ENCODE results near the gene CSDE1.
A peak's percentile ranks its signal among the peaks of the same experiment; 100 is the strongest.
"Not testable (repeated sequence)": the region's sequence is repeated elsewhere in the genome, so short reads cannot be mapped to it uniquely, and the experiment has no call there.

CSDE1 gene

GRCh38 chr1:114755006-114755931 is 2.5 kb downstream of the CSDE1 start:
- no peak overlapping the region for H2BK5ac ChIP-seq (ENCODE audit: low read length)

GRCh38 chr1:114753702-114754101 is 4.1 kb downstream of the CSDE1 start:
- H3K4me3 ChIP-seq (ENCODE audit: low read length); H3K9ac ChIP-seq (ENCODE audit: low read length); H2AK5ac ChIP-seq (ENCODE audit: low read length); H3K18ac ChIP-seq (ENCODE audit: low read length); H3K36me3 ChIP-seq (ENCODE audit: control insufficient read depth, insufficient read depth, low read length); H2BK5ac ChIP-seq (ENCODE audit: low read length); H3K27me3 ChIP-seq (ENCODE audit: insufficient read depth, low read length, poor library complexity); H3K79me1 ChIP-seq (ENCODE audit: low read length); H3K27ac ChIP-seq (ENCODE audit: low read depth, low read length); H3K23ac ChIP-seq (ENCODE audit: low read length); DNase-seq; H3K4ac ChIP-seq (ENCODE audit: low read depth, low read length); H4K8ac ChIP-seq (ENCODE audit: low read depth, low read length); H2BK120ac ChIP-seq (ENCODE audit: low read depth, low read length); H3K4me2 ChIP-seq (ENCODE audit: low read length); H3K56ac ChIP-seq (ENCODE audit: low read length); H4K5ac ChIP-seq (ENCODE audit: low read length); H2BK15ac ChIP-seq (replicated peaks; ENCODE audit: low read depth); H3K4me1 ChIP-seq (ENCODE audit: control insufficient read depth, low read depth, low read length): not testable (repeated sequence)
- WGBS (ENCODE audit: extremely low coverage, insufficient coverage, low lambda C conversion rate) = no CpG with 5 or more reads among the region's 6 CpGs
- peaks cover 81% of the 10 kb centered on the region for H3K79me2 ChIP-seq (ENCODE audit: control insufficient read depth, insufficient read depth, low read length)

More at GRCh38 chr1:114755006-114755931, 2.5 kb downstream of the CSDE1 start:
- H2BK120ac ChIP-seq (ENCODE audit: low read depth, low read length) = no peak overlapping the region
- H3K4me1 ChIP-seq (ENCODE audit: control insufficient read depth, low read depth, low read length) = peaks cover 7% of the 10 kb centered on the region
- no peaks in the 10 kb centered on the region for H3K27me3 ChIP-seq (ENCODE audit: insufficient read depth, low read length, poor library complexity)
- no peak overlapping the region for H3K4me3 ChIP-seq (ENCODE audit: low read length)
- H4K8ac ChIP-seq (ENCODE audit: low read depth, low read length) = no peak overlapping the region
- H3K79me2 ChIP-seq (ENCODE audit: control insufficient read depth, insufficient read depth, low read length) = peaks cover 69% of the 10 kb centered on the region
- H2AK5ac ChIP-seq (ENCODE audit: low read length) = no peak overlapping the region
- WGBS (ENCODE audit: extremely low coverage, insufficient coverage, low lambda C conversion rate) = no CpG with 5 or more reads among the region's 7 CpGs
- H3K23ac ChIP-seq (ENCODE audit: low read length) = no peak overlapping the region
- no peak overlapping the region for H3K56ac ChIP-seq (ENCODE audit: low read length)
- no peak overlapping the region for H3K4ac ChIP-seq (ENCODE audit: low read depth, low read length)
- H3K9ac ChIP-seq (ENCODE audit: low read length) = peak overlapping the region; percentile 44
- H3K27ac ChIP-seq (ENCODE audit: low read depth, low read length) = no peak overlapping the region
- H3K18ac ChIP-seq (ENCODE audit: low read length) = no peak overlapping the region
- H2BK15ac ChIP-seq (replicated peaks; ENCODE audit: low read depth) = no peak overlapping the region
- no peaks in the 10 kb centered on the region for H3K36me3 ChIP-seq (ENCODE audit: control insufficient read depth, insufficient read depth, low read length)
- DNase-seq = no peak
- peaks cover 3% of the 10 kb centered on the region for H3K79me1 ChIP-seq (ENCODE audit: low read length)
- H4K5ac ChIP-seq (ENCODE audit: low read length) = no peak overlapping the region
- peak overlapping the region; percentile 33 for H3K4me2 ChIP-seq (ENCODE audit: low read length)

- peaks cover 3% of the 10 kb centered on the region for H3K79me1 ChIP-seq (ENCODE audit: low read length)
- no peak overlapping the region for H3K4me3 ChIP-seq (ENCODE audit: low read length)
- H4K5ac ChIP-seq (ENCODE audit: low read length) = no peak overlapping the region
- no peak overlapping the region for H2BK15ac ChIP-seq (replicated peaks; ENCODE audit: low read depth)
- H3K23ac ChIP-seq (ENCODE audit: low read length) = no peak overlapping the region
- no peak overlapping the region for H3K9ac ChIP-seq (ENCODE audit: low read length)
- H3K4ac ChIP-seq (ENCODE audit: low read depth, low read length) = no peak overlapping the region
- no peak for DNase-seq
- H2BK5ac ChIP-seq (ENCODE audit: low read length) = no peak overlapping the region
- no CpG with 5 or more reads among the region's 4 CpGs for WGBS (ENCODE audit: extremely low coverage, insufficient coverage, low lambda C conversion rate)
- H3K4me1 ChIP-seq (ENCODE audit: control insufficient read depth, low read depth, low read length) = peaks cover 7% of the 10 kb centered on the region
- no peak overlapping the region for H2BK120ac ChIP-seq (ENCODE audit: low read depth, low read length)
- H3K79me2 ChIP-seq (ENCODE audit: control insufficient read depth, insufficient read depth, low read length) = peaks cover 85% of the 10 kb centered on the region
- H3K27me3 ChIP-seq (ENCODE audit: insufficient read depth, low read length, poor library complexity) = no peaks in the 10 kb centered on the region
- H3K56ac ChIP-seq (ENCODE audit: low read length) = no peak overlapping the region
- H3K36me3 ChIP-seq (ENCODE audit: control insufficient read depth, insufficient read depth, low read length) = peaks cover 2% of the 10 kb centered on the region
- H3K18ac ChIP-seq (ENCODE audit: low read length) = no peak overlapping the region
- no peak overlapping the region for H2AK5ac ChIP-seq (ENCODE audit: low read length)
- no peak overlapping the region for H4K8ac ChIP-seq (ENCODE audit: low read depth, low read length)
- no peak overlapping the region for H3K4me2 ChIP-seq (ENCODE audit: low read length)
- no peak overlapping the region for H3K27ac ChIP-seq (ENCODE audit: low read depth, low read length)
Measured at GRCh38 chr1:114753143-114753542, 4.6 kb downstream of the CSDE1 start.

GRCh38 chr1:114750780-114751179 is 7.0 kb downstream of the CSDE1 start:
- Histone ChIP-seq H3K4me2 (ENCODE audit: low read length) (no peak overlapping the region), H3K18ac (ENCODE audit: low read length) (no peak overlapping the region), H2BK5ac (ENCODE audit: low read length) (no peak overlapping the region), H3K56ac (ENCODE audit: low read length) (no peak overlapping the region), H3K9ac (ENCODE audit: low read length) (no peak overlapping the region), H3K79me2 (ENCODE audit: control insufficient read depth, insufficient read depth, low read length) (peaks cover 80% of the 10 kb centered on the region), H2BK15ac (replicated peaks; ENCODE audit: low read depth) (no peak overlapping the region), H3K23ac (ENCODE audit: low read length) (no peak overlapping the region), H3K27me3 (ENCODE audit: insufficient read depth, low read length, poor library complexity) (no peaks in the 10 kb centered on the region), H3K27ac (ENCODE audit: low read depth, low read length) (no peak overlapping the region), H3K79me1 (ENCODE audit: low read length) (peaks cover 1% of the 10 kb centered on the region), H2AK5ac (ENCODE audit: low read length) (no peak overlapping the region), H2BK120ac (ENCODE audit: low read depth, low read length) (no peak overlapping the region), H3K36me3 (ENCODE audit: control insufficient read depth, insufficient read depth, low read length) (peaks cover 2% of the 10 kb centered on the region), H3K4me1 (ENCODE audit: control insufficient read depth, low read depth, low read length) (peaks cover 6% of the 10 kb centered on the region), H4K5ac (ENCODE audit: low read length) (no peak overlapping the region), H3K4ac (ENCODE audit: low read depth, low read length) (no peak overlapping the region), H3K4me3 (ENCODE audit: low read length) (no peak overlapping the region), H4K8ac (ENCODE audit: low read depth, low read length) (no peak overlapping the region)
- no CpG with 5 or more reads among the region's 5 CpGs for WGBS (ENCODE audit: extremely low coverage, insufficient coverage, low lambda C conversion rate)
- no peak for DNase-seq

- H2BK5ac ChIP-seq (ENCODE audit: low read length) = no peak overlapping the region
- no CpG with 5 or more reads among the region's 5 CpGs for WGBS (ENCODE audit: extremely low coverage, insufficient coverage, low lambda C conversion rate)
- no peak overlapping the region for H3K4ac ChIP-seq (ENCODE audit: low read depth, low read length)
- H3K56ac ChIP-seq (ENCODE audit: low read length) = no peak overlapping the region
- peaks cover 3% of the 10 kb centered on the region for H3K4me1 ChIP-seq (ENCODE audit: control insufficient read depth, low read depth, low read length)
- H3K79me2 ChIP-seq (ENCODE audit: control insufficient read depth, insufficient read depth, low read length) = peaks cover 74% of the 10 kb centered on the region
- no peak overlapping the region for H4K5ac ChIP-seq (ENCODE audit: low read length)
- no peak overlapping the region for H3K4me3 ChIP-seq (ENCODE audit: low read length)
- no peaks in the 10 kb centered on the region for H3K27me3 ChIP-seq (ENCODE audit: insufficient read depth, low read length, poor library complexity)
- H3K27ac ChIP-seq (ENCODE audit: low read depth, low read length) = no peak overlapping the region
- H2AK5ac ChIP-seq (ENCODE audit: low read length) = no peak overlapping the region
- H3K23ac ChIP-seq (ENCODE audit: low read length) = no peak overlapping the region
- H2BK120ac ChIP-seq (ENCODE audit: low read depth, low read length) = no peak overlapping the region
- peaks cover 2% of the 10 kb centered on the region for H3K36me3 ChIP-seq (ENCODE audit: control insufficient read depth, insufficient read depth, low read length)
- H3K9ac ChIP-seq (ENCODE audit: low read length) = no peak overlapping the region
- H4K8ac ChIP-seq (ENCODE audit: low read depth, low read length) = no peak overlapping the region
- H3K4me2 ChIP-seq (ENCODE audit: low read length) = no peak overlapping the region
- DNase-seq = no peak
- H3K18ac ChIP-seq (ENCODE audit: low read length) = no peak overlapping the region
- H3K79me1 ChIP-seq (ENCODE audit: low read length) = peaks cover 1% of the 10 kb centered on the region
- H2BK15ac ChIP-seq (replicated peaks; ENCODE audit: low read depth) = no peak overlapping the region
Measured at GRCh38 chr1:114749835-114750234, 7.9 kb downstream of the CSDE1 start.
